22Rv1 (cell line): Measurements from ENCODE around the gene OR5M3.

ENCODE experiments used
- CTCF ChIP-seq: fragments of 450-650 bp; IDR thresholded peaks from 2 replicates; pipeline ENCODE4 v1.5.1; 2017; ENCODE audit warnings: mild to moderate bottlenecking
- ZFX ChIP-seq: fragments of 450-650 bp; IDR thresholded peaks from 2 replicates; pipeline ENCODE4 v1.6.1; 2017; ENCODE audit warnings: antibody characterized with exemption, borderline replicate concordance

GRCh38 chr11:56491270-56491669 lies 18.1 kb upstream of the OR5M3 start, which contains the start of gene OR5M8:
- no peak for TF ChIP-seq CTCF
- no peak for TF ChIP-seq ZFX
